Measurements from ENCODE around the gene SDK1.

- TF ChIP-seq CTCF (IDR thresholded peaks at IDR 0.05) (no peak), POLR2A (IDR thresholded peaks at IDR 0.05) (no peak)
Observed at GRCh38 chr7:3753868-3754267, 452.8 kb downstream of the SDK1 start.

All from body of pancreas (tissue), 4 donors.